Measurements from ENCODE around the gene RNASEL. TPM values are rescaled to one million over a fixed set of nuclear protein-coding genes. Genes with fewer than 3 reads are reported as not detected.

RNASEL gene
- polyA plus RNA-seq, 1 of the 3 experiments (the other 2 are of a cell fraction), result not detected

- POLR2A ChIA-PET, result no interaction called here
- TF ChIP-seq MEF2A (IDR thresholded peaks at IDR 0.05; ENCODE audit: borderline replicate concordance, low read depth), result no peak
- no peak for TF ChIP-seq REST (IDR thresholded peaks at IDR 0.05; ENCODE audit: low read depth, low read length)
- no peak for TF ChIP-seq TAF1 (IDR thresholded peaks at IDR 0.05; ENCODE audit: borderline replicate concordance, low read depth, low read length)
- no peak for TF ChIP-seq TEAD4 (IDR thresholded peaks at IDR 0.05; ENCODE audit: borderline replicate concordance, insufficient read depth)
- TF ChIP-seq PBX3 (IDR thresholded peaks at IDR 0.05), result no peak
- TF ChIP-seq CTCF (IDR thresholded peaks at IDR 0.05), result no peak
- no peak for TF ChIP-seq POLR2AphosphoS5 (IDR thresholded peaks at IDR 0.05; ENCODE audit: low read depth, low read length)
- no peak for TF ChIP-seq NRF1 (IDR thresholded peaks at IDR 0.05; ENCODE audit: low read depth, low read length)
- no peak for TF ChIP-seq EZH2phosphoT487 (IDR thresholded peaks at IDR 0.05; ENCODE audit: borderline replicate concordance, low read depth)
- no peak for TF ChIP-seq NFIC (IDR thresholded peaks at IDR 0.05; ENCODE audit: borderline replicate concordance)
- TF ChIP-seq USF1 (IDR thresholded peaks at IDR 0.05; ENCODE audit: borderline replicate concordance, low read depth), result no peak
- no peak for TF ChIP-seq IRF3 (IDR thresholded peaks at IDR 0.05; ENCODE audit: low read depth, low read length)
- no peak for TF ChIP-seq CHD2 (IDR thresholded peaks at IDR 0.05; ENCODE audit: low read length, partially characterized antibody)
- no peak for TF ChIP-seq YY1 (IDR thresholded peaks at IDR 0.05; ENCODE audit: low read depth)
- TF ChIP-seq RFX5 (IDR thresholded peaks at IDR 0.05; ENCODE audit: low read length), result no peak
- TF ChIP-seq RAD21 (IDR thresholded peaks at IDR 0.05; ENCODE audit: low read length), result no peak
- no peak overlapping the region for H3K27ac ChIP-seq (ENCODE audit: low read depth in 2 of 2, low read length in 1 of 2)
Measured at GRCh38 chr1:182635871-182636270, 46.8 kb upstream of the RNASEL start.

More at GRCh38 chr1:182635871-182636270, 46.8 kb upstream of the RNASEL start:
- DNase-seq, result no peak
- H3K9me2 ChIP-seq, result no peaks in the 10 kb centered on the region
- no peak overlapping the region for H3K4me2 ChIP-seq
- no peaks in the 10 kb centered on the region; the same call in 1 of the 2 replicates for H3K27me3 ChIP-seq (ENCODE audit: insufficient read depth)
- WGBS (ENCODE audit: low lambda C conversion rate), result 83% methylated on average over 2 of the region's 2 CpGs
- H3K4me3 ChIP-seq (ENCODE audit: low read depth in 2 of 2, low read length in 1 of 2), result no peak overlapping the region
- H4K20me1 ChIP-seq (ENCODE audit: insufficient read depth), result no peaks in the 10 kb centered on the region
- H3K79me2 ChIP-seq (ENCODE audit: insufficient read depth), result no peaks in the 10 kb centered on the region
- H3K9me3 ChIP-seq, result no peaks in the 10 kb centered on the region
- H3K4me1 ChIP-seq (ENCODE audit: control insufficient read depth in 1 of 2, insufficient read depth in 2 of 2, low read depth in 1 of 2, low read length in 1 of 2), result peaks cover 0 to 20% of the 10 kb centered on the region in 2 experiments; a peak in 1 of 4 replicates
- H3F3A ChIP-seq (replicated peaks; ENCODE audit: insufficient read depth), result no peaks in the 10 kb centered on the region
- CTCF ChIA-PET, result interaction anchor here (1.0 to 4.4 kb wide), 7 partner anchors 12 to 148 kb away, joined by 3 to 19 read pairs (median 4); no protein-coding TSS in a partner anchor
- no peaks in the 10 kb centered on the region for H3K36me3 ChIP-seq (replicated peaks in 1 of 2; ENCODE audit: control insufficient read depth in 1 of 2, insufficient read depth in 2 of 2, low read length in 1 of 2)
- no peak overlapping the region for H2AFZ ChIP-seq (ENCODE audit: low read depth)
- no peak overlapping the region for H3K9ac ChIP-seq
